SK-N-SH treated with all-trans-retinoic acid at 6 μM for 48 hours (cell line): ENCODE data around the gene TOR2A.

Experiments
- ATAC-seq: fragments of 200-7000 bp; cut with Tn5 transposase; 3 replicates; pipeline ENCODE4 v1.9.1; 2020; ENCODE audit warnings: mild to moderate bottlenecking, moderate library complexity
- CREB5 ChIP-seq: fragments of 250-450 bp; sonication (Bioruptor Pico); IDR thresholded peaks from 2 replicates; pipeline ENCODE4 v1.5.1; 2020; ENCODE audit warnings: low read depth, mild to moderate bottlenecking, moderate library complexity
- CSDC2 ChIP-seq: fragments of 250-450 bp; sonication (Bioruptor Pico); IDR thresholded peaks from 2 replicates; pipeline ENCODE4 v1.5.0; 2020; ENCODE audit warnings: mild to moderate bottlenecking, moderate library complexity
- CSRNP3 ChIP-seq: fragments of 250-450 bp; sonication (Bioruptor Pico); IDR thresholded peaks from 2 replicates; pipeline ENCODE4 v1.5.1; 2021; ENCODE audit warnings: mild to moderate bottlenecking, moderate library complexity
- ESRRG ChIP-seq: fragments of 250-450 bp; sonication (Bioruptor Pico); IDR thresholded peaks from 2 replicates; pipeline ENCODE4 v1.6.1; 2021; ENCODE audit warnings: mild to moderate bottlenecking
- GLIS3 ChIP-seq: fragments of 250-450 bp; sonication (Bioruptor Pico); IDR thresholded peaks from 2 replicates; pipeline ENCODE4 v1.5.0; 2020; ENCODE audit warnings: mild to moderate bottlenecking, moderate library complexity
- ISL1 ChIP-seq: fragments of 250-450 bp; sonication (Bioruptor Pico); IDR thresholded peaks from 2 replicates; pipeline ENCODE4 v2.1.2; 2022; ENCODE audit warnings: mild to moderate bottlenecking, moderate library complexity
- OSR1 ChIP-seq: fragments of 250-450 bp; sonication (Bioruptor Pico); IDR thresholded peaks from 2 replicates; pipeline ENCODE4 v1.8.0; 2022; ENCODE audit warnings: moderate library complexity, mild to moderate bottlenecking, inconsistent platforms
- PATZ1 ChIP-seq: fragments of 250-450 bp; sonication (Bioruptor Pico); IDR thresholded peaks from 2 replicates; pipeline ENCODE4 v1.8.0; 2020; ENCODE audit warnings: mild to moderate bottlenecking, moderate library complexity, borderline replicate concordance
- PPARA ChIP-seq: fragments of 250-450 bp; sonication (Bioruptor Pico); IDR thresholded peaks from 2 replicates; pipeline ENCODE4 v1.5.0; 2020; ENCODE audit warnings: mild to moderate bottlenecking, borderline replicate concordance
- RARB ChIP-seq: fragments of 250-450 bp; sonication (Bioruptor Pico); IDR thresholded peaks from 2 replicates; pipeline ENCODE4 v1.8.0; 2021; ENCODE audit warnings: mild to moderate bottlenecking, moderate library complexity
- SNAI2 ChIP-seq: fragments of 250-450 bp; sonication (Bioruptor Pico); IDR thresholded peaks from 2 replicates; pipeline ENCODE4 v1.5.0; 2020; ENCODE audit warnings: mild to moderate bottlenecking, moderate library complexity
- TCF4 ChIP-seq: fragments of 250-450 bp; sonication (Bioruptor Pico); IDR thresholded peaks from 2 replicates; pipeline ENCODE4 v1.8.0; 2021; ENCODE audit warnings: mild to moderate bottlenecking, moderate library complexity, borderline replicate concordance
- TOX ChIP-seq: fragments of 250-450 bp; sonication (Bioruptor Pico); IDR thresholded peaks from 2 replicates; pipeline ENCODE4 v1.8.0; 2021; ENCODE audit warnings: mild to moderate bottlenecking, moderate library complexity, borderline replicate concordance
- TSHZ2 ChIP-seq: fragments of 250-450 bp; sonication (Bioruptor Pico); IDR thresholded peaks from 2 replicates; pipeline ENCODE4 v1.5.0; 2020; ENCODE audit warnings: mild to moderate bottlenecking, moderate library complexity
- ZC3H10 ChIP-seq: fragments of 250-450 bp; sonication (Bioruptor Pico); IDR thresholded peaks from 2 replicates; pipeline ENCODE4 v1.5.1; 2021; ENCODE audit warnings: mild to moderate bottlenecking, moderate library complexity
- ZFP3 ChIP-seq: fragments of 250-450 bp; sonication (Bioruptor Pico); IDR thresholded peaks from 2 replicates; pipeline ENCODE4 v1.5.0; 2020; ENCODE audit warnings: mild to moderate bottlenecking, moderate library complexity
- ZFP30 ChIP-seq: fragments of 450-650 bp; formaldehyde crosslinking; IDR thresholded peaks from 2 replicates; pipeline ENCODE4 v1.5.0; 2022; ENCODE audit warnings: mild to moderate bottlenecking, moderate library complexity
- ZNF565 ChIP-seq: fragments of 450-650 bp; formaldehyde crosslinking; conservative IDR thresholded peaks from 2 replicates; pipeline ENCODE4 v1.5.0; 2020; ENCODE audit warnings: low read depth, mild to moderate bottlenecking, moderate library complexity
- ZNF70 ChIP-seq: fragments of 450-650 bp; formaldehyde crosslinking; IDR thresholded peaks from 2 replicates; pipeline ENCODE4 v1.5.0; 2020; ENCODE audit warnings: mild to moderate bottlenecking, moderate library complexity
- ZNF8 ChIP-seq: fragments of 450-650 bp; formaldehyde crosslinking; IDR thresholded peaks from 2 replicates; pipeline ENCODE4 v1.5.0; 2020; ENCODE audit warnings: mild to moderate bottlenecking, moderate library complexity

Gene TOR2A

GRCh38 chr9:127731938-127732337, 3.2 kb downstream of the TOR2A start:
- TF ChIP-seq ZFP30 (no peak), ZFP3 (no peak), RARB (CRISPR knock-in tag) (no peak), OSR1 (CRISPR knock-in tag) (no peak), CSRNP3 (CRISPR knock-in tag) (no peak), ZNF8 (CRISPR knock-in tag) (no peak), PPARA (CRISPR knock-in tag) (no peak), TSHZ2 (CRISPR knock-in tag) (no peak), TCF4 (CRISPR knock-in tag) (no peak), CSDC2 (CRISPR knock-in tag) (no peak)
- ATAC-seq = no peak

- no peak for ATAC-seq
Observed at GRCh38 chr9:127730799-127731410, 4.2 kb downstream of the TOR2A start.

GRCh38 chr9:127730262-127730661, 4.8 kb downstream of the TOR2A start:
- no peak for ATAC-seq
- TF ChIP-seq SNAI2 (CRISPR knock-in tag) = no peak
- TF ChIP-seq CSDC2 (CRISPR knock-in tag) = no peak
- no peak for TF ChIP-seq ZFP30
- no peak for TF ChIP-seq OSR1 (CRISPR knock-in tag)
- no peak for TF ChIP-seq PPARA (CRISPR knock-in tag)
- no peak for TF ChIP-seq ZC3H10 (CRISPR knock-in tag)
- TF ChIP-seq ISL1 (CRISPR knock-in tag) = no peak
- no peak for TF ChIP-seq TOX (CRISPR knock-in tag)
- no peak for TF ChIP-seq CREB5
- TF ChIP-seq ZNF8 (CRISPR knock-in tag) = no peak
- TF ChIP-seq ZFP3 = no peak
- no peak for TF ChIP-seq ESRRG (CRISPR knock-in tag)
- TF ChIP-seq ZNF565 (CRISPR knock-in tag) = no peak
- no peak for TF ChIP-seq PATZ1 (CRISPR knock-in tag)
- no peak for TF ChIP-seq TSHZ2 (CRISPR knock-in tag)

More at GRCh38 chr9:127730799-127731410, 4.2 kb downstream of the TOR2A start:
- TF ChIP-seq CSDC2 (CRISPR knock-in tag) (no peak), ZNF70 (CRISPR knock-in tag) (no peak), TSHZ2 (CRISPR knock-in tag) (no peak), ZFP30 (no peak), PPARA (CRISPR knock-in tag) (no peak), GLIS3 (CRISPR knock-in tag) (no peak), TOX (CRISPR knock-in tag) (no peak)
